ENCODE results near the gene TBC1D22B. TPM values are rescaled to one million over a fixed set of nuclear protein-coding genes. Genes with fewer than 3 reads are reported as not detected.

TBC1D22B gene
- total RNA-seq, 3 donors from 2014 or later: 13.0 to 13.5 (median 13.2) TPM

DNA sequence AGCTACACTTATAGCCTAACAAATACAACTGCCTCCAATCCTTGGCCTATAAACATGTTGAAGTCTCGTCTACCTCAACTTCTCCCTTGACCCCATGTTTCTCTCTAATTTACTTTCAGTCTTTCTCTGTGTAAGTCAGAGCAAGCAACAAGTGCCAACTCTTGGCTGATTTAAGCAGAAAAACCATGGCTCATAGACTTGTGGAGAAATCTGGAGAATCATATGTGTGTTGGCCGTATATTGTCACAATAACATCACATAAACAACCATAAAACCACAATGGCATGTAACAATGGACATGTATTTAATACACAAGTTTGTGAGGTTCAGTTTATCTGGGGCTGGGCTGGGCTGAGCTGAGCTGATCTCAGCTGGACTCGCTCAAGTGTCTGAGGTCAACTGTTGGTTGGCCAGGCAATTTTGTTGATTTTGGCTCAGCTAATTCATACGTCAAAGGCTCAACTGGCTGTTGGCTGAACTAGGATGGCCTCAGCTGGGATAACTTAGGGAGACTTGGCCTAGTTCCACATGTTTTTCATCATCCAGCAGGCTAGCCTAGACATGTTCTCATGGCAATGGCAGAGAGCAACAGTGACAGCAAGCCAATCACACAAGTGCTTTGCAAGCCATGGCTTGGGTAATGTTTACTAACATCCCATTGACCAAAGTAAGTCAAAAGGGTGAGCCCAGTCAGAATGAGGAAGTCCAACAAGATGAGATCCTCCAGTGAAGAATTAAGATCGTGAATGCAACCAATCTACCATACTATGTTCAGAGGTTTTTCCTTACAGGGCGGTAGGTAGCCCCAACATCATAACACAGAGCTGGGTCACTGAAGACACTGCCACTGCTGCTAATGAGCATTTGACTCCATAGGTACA lies 12.9 kb upstream of the TBC1D22B start:
- ATAC-seq (no peak), DNase-seq (no peak)
- Mint-ChIP-seq H3K36me3 (ENCODE audit: insufficient read depth) (no peaks in the 10 kb centered on the region), H3K4me1 (ENCODE audit: low read depth) (peaks cover 21% of the 10 kb centered on the region), H3K4me3 (no peak overlapping the region), H3K9me3 (no peaks in the 10 kb centered on the region), H3K27me3 (ENCODE audit: low read depth) (no peaks in the 10 kb centered on the region)

DNA sequence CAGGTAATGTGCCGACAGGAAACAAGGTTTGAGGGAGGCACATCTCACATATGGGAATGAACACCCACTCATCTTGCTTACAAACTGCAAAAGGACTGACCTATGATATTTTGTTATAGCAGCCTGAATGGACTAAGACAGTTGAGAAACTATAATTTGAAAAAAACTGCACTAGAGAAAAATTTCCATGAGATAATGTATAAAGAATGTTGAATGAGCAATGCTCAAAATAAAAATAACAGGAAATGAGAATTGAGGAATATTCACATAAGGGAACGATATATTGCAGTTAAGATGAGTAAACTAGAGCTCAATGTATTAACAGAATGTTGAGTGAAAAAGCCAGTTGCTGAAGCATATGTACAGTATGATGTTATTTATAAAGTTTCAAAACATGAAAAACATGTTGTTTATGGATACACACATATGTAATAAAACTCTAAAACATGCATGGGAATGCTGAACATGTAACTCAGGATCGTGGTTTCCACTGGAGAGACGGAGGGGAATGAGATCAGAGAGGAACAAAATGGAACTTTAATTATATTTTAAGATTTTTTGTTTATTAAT lies 6.3 kb upstream of the TBC1D22B start:
- ATAC-seq (no peak), DNase-seq (no peak)
- H3K4me1 Mint-ChIP-seq (ENCODE audit: low read depth): peaks cover 2% of the 10 kb centered on the region
- no peaks in the 10 kb centered on the region for H3K36me3 Mint-ChIP-seq (ENCODE audit: insufficient read depth)
- no peaks in the 10 kb centered on the region for H3K9me3 Mint-ChIP-seq
- no peak overlapping the region for H3K4me3 Mint-ChIP-seq
- no peaks in the 10 kb centered on the region for H3K27me3 Mint-ChIP-seq (ENCODE audit: low read depth)

DNA sequence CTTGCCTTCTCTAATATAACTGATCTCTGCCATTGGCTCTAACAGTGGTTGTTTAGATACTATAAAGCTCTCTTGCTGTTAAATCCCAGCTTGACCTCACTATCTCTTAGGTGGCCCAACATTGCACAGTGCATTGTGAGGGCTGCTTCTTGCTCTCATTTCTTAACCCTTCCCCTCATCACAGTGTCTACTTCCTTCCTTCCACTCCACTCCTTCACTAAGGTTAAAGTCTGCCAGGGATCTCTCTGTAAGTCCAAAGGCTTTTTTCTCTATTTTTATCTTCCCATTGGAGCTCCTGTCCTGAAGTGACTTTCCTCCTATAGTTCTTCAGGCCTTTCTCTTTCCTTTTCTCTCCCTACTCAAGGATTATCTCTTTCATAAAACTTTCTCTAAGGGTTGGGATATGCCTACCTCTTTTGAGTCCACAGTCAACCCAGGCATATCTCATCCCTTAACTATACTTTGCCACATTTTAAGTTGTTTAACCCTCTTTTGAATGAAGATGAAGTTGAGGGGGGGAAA lies 4.0 kb upstream of the TBC1D22B start:
- Mint-ChIP-seq H3K36me3 (ENCODE audit: insufficient read depth) (no peaks in the 10 kb centered on the region), H3K4me1 (ENCODE audit: low read depth) (peaks cover 17% of the 10 kb centered on the region), H3K9me3 (no peaks in the 10 kb centered on the region), H3K4me3 (no peak overlapping the region), H3K27me3 (ENCODE audit: low read depth) (no peaks in the 10 kb centered on the region)
- ATAC-seq (no peak), DNase-seq (no peak)

DNA sequence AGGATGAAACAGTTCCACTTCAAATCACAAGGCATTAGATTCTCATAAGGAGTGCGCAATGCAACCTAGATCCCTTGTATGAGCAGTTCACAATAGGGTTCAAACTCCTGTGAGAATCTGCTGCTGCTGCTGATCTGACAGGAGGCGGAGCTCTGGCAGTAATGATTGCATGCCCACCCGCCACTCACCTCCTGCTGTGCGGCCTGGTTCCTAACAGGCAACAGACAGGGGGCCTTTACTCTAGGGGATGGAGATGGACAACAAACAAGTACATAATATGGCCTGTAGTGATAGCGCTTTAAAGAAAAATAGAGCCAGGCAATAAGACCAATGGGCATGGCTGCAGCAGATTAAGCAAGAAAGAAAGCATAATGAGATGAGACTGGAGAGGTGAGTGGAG lies 2.7 kb upstream of the TBC1D22B start:
- H3K4me1 Mint-ChIP-seq (ENCODE audit: low read depth): peaks cover 28% of the 10 kb centered on the region
- H3K36me3 Mint-ChIP-seq (ENCODE audit: insufficient read depth): no peaks in the 10 kb centered on the region
- no peak for ATAC-seq
- no peaks in the 10 kb centered on the region for H3K9me3 Mint-ChIP-seq
- no peaks in the 10 kb centered on the region for H3K27me3 Mint-ChIP-seq (ENCODE audit: low read depth)
- no peak for DNase-seq
- H3K4me3 Mint-ChIP-seq: no peak overlapping the region

GRCh38 chr6:37256692-37257319 lies 766 bp upstream of the TBC1D22B start:
- Mint-ChIP-seq H3K4me3 (peak overlapping the region; percentile 95), H3K27me3 (ENCODE audit: low read depth) (no peaks in the 10 kb centered on the region), H3K36me3 (ENCODE audit: insufficient read depth) (no peaks in the 10 kb centered on the region), H3K9me3 (no peaks in the 10 kb centered on the region), H3K4me1 (ENCODE audit: low read depth) (peaks cover 41% of the 10 kb centered on the region)
- ATAC-seq (no peak), DNase-seq (no peak)

DNA sequence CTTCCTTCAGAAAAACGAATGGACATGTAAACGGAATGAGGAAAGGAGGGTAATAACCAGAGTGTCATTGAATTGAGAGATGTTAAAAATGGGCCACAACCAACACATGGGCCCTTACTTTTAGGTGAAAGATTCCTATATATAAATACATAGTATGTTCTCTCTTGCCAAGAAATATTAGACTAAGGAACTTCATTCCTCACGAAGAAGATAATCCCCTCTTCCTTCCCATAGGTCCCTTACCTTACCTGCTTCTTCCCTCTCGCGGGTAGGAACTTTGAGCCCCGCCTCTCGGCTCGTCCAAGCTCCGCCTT lies 295 bp upstream of the TBC1D22B start:
- Mint-ChIP-seq H3K9me3 (no peaks in the 10 kb centered on the region), H3K4me1 (ENCODE audit: low read depth) (peaks cover 41% of the 10 kb centered on the region), H3K27me3 (ENCODE audit: low read depth) (no peaks in the 10 kb centered on the region), H3K36me3 (ENCODE audit: insufficient read depth) (no peaks in the 10 kb centered on the region), H3K4me3 (peak overlapping the region; percentile 95)
- ATAC-seq (no peak), DNase-seq (no peak)

GRCh38 chr6:37258405-37259105 lies 983 bp downstream of the TBC1D22B start:
- DNase-seq (no peak), ATAC-seq (no peak)
- no peaks in the 10 kb centered on the region for H3K36me3 Mint-ChIP-seq (ENCODE audit: insufficient read depth)
- H3K4me1 Mint-ChIP-seq (ENCODE audit: low read depth): peaks cover 51% of the 10 kb centered on the region
- H3K4me3 Mint-ChIP-seq: peak overlapping the region; percentile 95
- no peaks in the 10 kb centered on the region for H3K9me3 Mint-ChIP-seq
- H3K27me3 Mint-ChIP-seq (ENCODE audit: low read depth): no peaks in the 10 kb centered on the region

GRCh38 chr6:37259191-37259590 lies 1.6 kb downstream of the TBC1D22B start:
- no peak for DNase-seq
- peaks cover 2% of the 10 kb centered on the region for H3K36me3 Mint-ChIP-seq (ENCODE audit: insufficient read depth)
- H3K4me1 Mint-ChIP-seq (ENCODE audit: low read depth): peaks cover 53% of the 10 kb centered on the region
- peak overlapping the region; percentile 95 for H3K4me3 Mint-ChIP-seq
- no peaks in the 10 kb centered on the region for H3K27me3 Mint-ChIP-seq (ENCODE audit: low read depth)
- no peaks in the 10 kb centered on the region for H3K9me3 Mint-ChIP-seq
- ATAC-seq: no peak

DNA sequence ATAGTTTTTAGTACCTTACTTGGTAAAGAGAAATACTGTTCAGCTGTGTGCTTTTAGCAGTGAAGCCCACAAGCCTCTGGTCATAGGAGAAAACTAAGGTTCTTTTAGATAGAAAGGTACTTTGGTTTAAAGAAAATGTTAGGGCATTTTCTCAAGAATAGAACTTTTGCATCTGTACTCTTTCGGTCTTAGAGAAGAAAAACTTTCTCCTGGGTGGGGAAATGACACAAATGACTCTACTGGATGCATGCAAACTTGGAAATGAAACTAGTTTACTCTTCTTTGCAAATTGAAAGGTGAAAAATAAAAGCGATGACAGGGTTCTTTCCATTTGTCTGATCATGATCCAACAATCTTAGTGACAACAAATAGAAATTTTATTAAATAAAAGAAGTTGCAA lies 2.5 kb downstream of the TBC1D22B start:
- ATAC-seq (peak in 1 of 2 donors; percentile 9), DNase-seq (no peak)
- H3K36me3 Mint-ChIP-seq (ENCODE audit: insufficient read depth): peaks cover 2% of the 10 kb centered on the region
- H3K4me1 Mint-ChIP-seq (ENCODE audit: low read depth): peaks cover 58% of the 10 kb centered on the region
- H3K4me3 Mint-ChIP-seq: peak overlapping the region; percentile 95
- H3K9me3 Mint-ChIP-seq: no peaks in the 10 kb centered on the region
- H3K27me3 Mint-ChIP-seq (ENCODE audit: low read depth): no peaks in the 10 kb centered on the region

- no peak overlapping the region for H3K4me3 Mint-ChIP-seq
- H3K4me1 Mint-ChIP-seq (ENCODE audit: low read depth): peaks cover 62% of the 10 kb centered on the region
- H3K36me3 Mint-ChIP-seq (ENCODE audit: insufficient read depth): peaks cover 2% of the 10 kb centered on the region
- H3K9me3 Mint-ChIP-seq: no peaks in the 10 kb centered on the region
- H3K27me3 Mint-ChIP-seq (ENCODE audit: low read depth): no peaks in the 10 kb centered on the region
- DNase-seq (no peak), ATAC-seq (peak; percentile 11 to 16)
Measured at GRCh38 chr6:37260444-37260843, 2.9 kb downstream of the TBC1D22B start.

GRCh38 chr6:37261198-37261597 lies 3.6 kb downstream of the TBC1D22B start:
- ATAC-seq (no peak), DNase-seq (no peak)
- Mint-ChIP-seq H3K4me1 (ENCODE audit: low read depth) (peaks cover 65% of the 10 kb centered on the region), H3K9me3 (no peaks in the 10 kb centered on the region), H3K36me3 (ENCODE audit: insufficient read depth) (peaks cover 2% of the 10 kb centered on the region), H3K27me3 (ENCODE audit: low read depth) (no peaks in the 10 kb centered on the region), H3K4me3 (no peak overlapping the region)

DNA sequence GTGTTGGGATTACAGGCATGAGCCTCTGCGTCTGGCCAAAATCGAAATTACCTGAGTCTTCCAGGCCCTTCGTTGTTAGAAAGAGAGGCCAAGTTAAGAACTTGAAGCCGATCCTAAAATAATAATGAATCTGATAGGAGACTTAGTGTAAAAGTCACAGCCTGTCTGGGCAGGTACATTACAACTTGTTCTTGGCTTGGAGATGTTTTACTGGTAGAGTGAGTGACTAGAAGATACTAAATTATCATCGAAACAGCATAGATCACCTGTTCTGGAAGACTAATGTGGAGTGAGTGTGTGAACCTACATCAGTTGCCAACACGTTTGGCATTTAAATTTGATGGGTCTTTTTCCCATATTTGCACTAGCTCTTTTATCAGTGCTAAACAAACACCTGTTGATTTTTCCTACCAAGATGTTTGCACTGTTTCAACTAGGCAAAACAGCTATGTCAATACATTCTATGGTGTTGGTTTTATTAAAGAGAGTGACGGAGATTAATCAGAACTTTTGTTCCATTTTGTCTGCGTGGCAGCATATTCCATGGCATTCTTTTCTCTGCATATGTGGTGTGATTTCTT lies 5.0 kb downstream of the TBC1D22B start:
- H3K9me3 Mint-ChIP-seq: no peaks in the 10 kb centered on the region
- DNase-seq (no peak), ATAC-seq (no peak)
- H3K27me3 Mint-ChIP-seq (ENCODE audit: low read depth): no peaks in the 10 kb centered on the region
- H3K4me1 Mint-ChIP-seq (ENCODE audit: low read depth): peaks cover 55% of the 10 kb centered on the region
- H3K4me3 Mint-ChIP-seq: no peak overlapping the region
- peaks cover 2% of the 10 kb centered on the region for H3K36me3 Mint-ChIP-seq (ENCODE audit: insufficient read depth)

DNA sequence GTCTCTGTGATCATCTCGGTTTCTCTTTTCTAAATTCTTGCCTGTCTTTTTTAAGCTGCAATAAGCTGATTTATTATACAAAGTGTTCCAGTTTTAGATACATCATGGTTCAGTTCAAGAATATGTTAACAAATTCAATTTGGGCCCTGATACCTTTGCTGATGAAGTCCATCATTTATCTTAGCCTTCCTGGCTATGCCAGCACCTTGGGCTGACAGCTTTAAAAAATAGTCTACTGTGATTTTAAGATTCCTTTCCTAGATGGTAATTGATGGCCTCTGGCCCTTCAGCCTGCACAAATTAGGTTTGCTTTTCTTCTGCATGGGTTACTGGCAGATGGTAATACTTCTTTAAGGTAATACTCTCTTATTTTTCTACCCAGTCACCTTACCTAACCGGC lies 7.4 kb downstream of the TBC1D22B start:
- H3K4me3 Mint-ChIP-seq: no peak overlapping the region
- no peaks in the 10 kb centered on the region for H3K9me3 Mint-ChIP-seq
- peaks cover 8% of the 10 kb centered on the region for H3K36me3 Mint-ChIP-seq (ENCODE audit: insufficient read depth)
- peaks cover 39% of the 10 kb centered on the region for H3K4me1 Mint-ChIP-seq (ENCODE audit: low read depth)
- H3K27me3 Mint-ChIP-seq (ENCODE audit: low read depth): no peaks in the 10 kb centered on the region
- no peak for ATAC-seq
- DNase-seq: no peak

DNA sequence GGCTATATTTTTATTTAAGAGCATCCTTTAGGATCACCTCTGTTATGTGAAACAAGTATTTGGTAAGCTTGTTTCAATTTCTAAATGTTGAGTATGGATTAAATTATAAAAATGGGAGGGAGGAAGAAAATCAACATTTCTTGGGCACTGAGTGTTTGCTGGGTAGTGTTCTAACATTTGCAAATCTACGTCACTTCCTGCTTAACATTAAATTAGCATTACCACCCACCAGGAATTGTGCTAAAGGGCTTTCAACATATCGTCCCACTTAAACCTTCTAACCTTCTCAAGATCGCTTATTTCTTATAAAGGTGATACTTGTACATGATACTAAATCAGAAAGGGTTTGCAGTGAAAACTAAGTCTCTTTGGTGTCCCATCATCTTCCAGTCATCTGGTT lies 8.3 kb downstream of the TBC1D22B start:
- Mint-ChIP-seq H3K4me3 (no peak overlapping the region), H3K4me1 (ENCODE audit: low read depth) (peaks cover 33% of the 10 kb centered on the region), H3K9me3 (no peaks in the 10 kb centered on the region), H3K27me3 (ENCODE audit: low read depth) (no peaks in the 10 kb centered on the region), H3K36me3 (ENCODE audit: insufficient read depth) (peaks cover 12% of the 10 kb centered on the region)
- ATAC-seq: no peak
- DNase-seq: no peak
